K562 (cell line): ENCODE results near the gene HIGD1C. TPM values are rescaled to one million over a fixed set of nuclear protein-coding genes. Genes with fewer than 3 reads are reported as not detected.
A peak's percentile ranks its signal among the peaks of the same experiment; 100 is the strongest.

ENCODE experiments used
- ELF1 ChIP-seq: fragments of 200-800 bp; sonication (Bioruptor generic); IDR thresholded peaks from 2 replicates; pipeline ENCODE4 v1.6.1; 2016; ENCODE audit warnings: missing genetic modification characterization, missing compliant biosample characterization
- FOSL1 ChIP-seq: fragments of 200-800 bp; sonication (Bioruptor generic); conservative IDR thresholded peaks from 2 replicates; pipeline ENCODE4 v1.6.1; 2016; ENCODE audit warnings: missing genetic modification characterization, missing compliant biosample characterization
- FOXM1 ChIP-seq, 2 experiments: fragments of 450-650 bp in 1 of 2; sonication (generic) in 1 of 2; formaldehyde crosslinking in 1 of 2; IDR thresholded peaks; 2 replicates each; pipeline versions ENCODE4 v1.6.1 to v1.9.0; 2017 to 2022; ENCODE audit warnings: low read depth in 2 of 2, mild to moderate bottlenecking in 2 of 2, missing genetic modification reagents in 1 of 2, moderate library complexity in 1 of 2
- HDAC6 ChIP-seq: IDR thresholded peaks from 2 replicates; pipeline ENCODE4 v1.6.1; 2012; ENCODE audit warnings: low read depth, mild to moderate bottlenecking, control low read depth, inconsistent platforms, low read length, moderate library complexity
- MTA2 ChIP-seq: fragments of 450-650 bp; IDR thresholded peaks from 2 replicates; pipeline ENCODE4 v1.6.1; 2016; ENCODE audit warnings: low read depth
- NCOR1 ChIP-seq: fragments of 450-650 bp; IDR thresholded peaks from 2 replicates; pipeline ENCODE4 v1.6.1; 2016; ENCODE audit warnings: mild to moderate bottlenecking, moderate library complexity
- SIRT6 ChIP-seq: IDR thresholded peaks from one replicate; pipeline ENCODE4 v1.6.1; 2012; ENCODE audit warnings: low read depth, mild to moderate bottlenecking, control low read depth, inconsistent platforms, low read length, moderate library complexity
- SMARCA4 ChIP-seq: fragments of 450-650 bp; IDR thresholded peaks from 2 replicates; pipeline ENCODE4 v1.6.1; 2016
- SMARCB1 ChIP-seq: IDR thresholded peaks from 2 replicates; pipeline ENCODE4 v1.6.1; 2011; ENCODE audit warnings: improper control_type of control experiment, low read depth; ENCODE audit not compliant: insufficient read length
- TBL1XR1 ChIP-seq, 2 experiments: IDR thresholded peaks; 2 replicates each; pipeline ENCODE4 v1.6.1; 2012; ENCODE audit warnings: improper control_type of control experiment in 2 of 2, low read length in 2 of 2, mild to moderate bottlenecking in 1 of 2
- TGIF2 ChIP-seq: sonication (generic); formaldehyde crosslinking; IDR thresholded peaks from 2 replicates; pipeline ENCODE4 v1.8.1; 2022; ENCODE audit warnings: mild to moderate bottlenecking, missing genetic modification reagents, moderate library complexity
- TRIM28 ChIP-seq: fragments of 450-650 bp; IDR thresholded peaks from 2 replicates; pipeline ENCODE4 v1.6.1; 2017
- ZBED1 ChIP-seq: IDR thresholded peaks from 2 replicates; pipeline ENCODE4 v1.6.1; 2014
- ZNF3 ChIP-seq: fragments of 250-450 bp; sonication (Bioruptor Pico); IDR thresholded peaks from 2 replicates; pipeline ENCODE4 v1.5.0; 2021; ENCODE audit warnings: mild to moderate bottlenecking, moderate library complexity
- ZNF644 ChIP-seq: fragments of 200-800 bp; sonication (Bioruptor generic); IDR thresholded peaks from 2 replicates; pipeline ENCODE4 v1.6.1; 2016; ENCODE audit warnings: low read depth, missing genetic modification characterization, missing compliant biosample characterization
- polyA plus RNA-seq, 8 experiments: library from polyadenylated mRNA; depleted of rRNA in 4 of 8; stranded (reverse) in 5 of 8; unstranded in 3 of 8; fragments of >200 nt; fragmentation: Nextera tagmentation in 2 of 8; fragmentation: Illumina TruSeq in 1 of 8; extraction: Ambion mirVana in 2 of 8; extraction: Trizol in 1 of 8; gene quantifications; 2 replicates each; pipeline versions ENCODE4 v1.2.1 to v1.2.3, GENCODE V29; 2011 to 2014; ENCODE audit warnings: inconsistent platforms in 1 of 8, missing spikeins in 1 of 8
- total RNA-seq, 7 experiments: library from RNA; depleted of rRNA in 6 of 7; stranded (reverse); fragments of >200 nt in 6 of 7; fragmentation: Illumina TruSeq in 2 of 7; extraction: Trizol in 2 of 7; gene quantifications; 2 replicates each; pipeline versions ENCODE4 v1.2.1 to v1.2.3, GENCODE V29; 2011 to 2021; ENCODE audit warnings: low replicate concordance in 1 of 7
- TF ChIP-seq, protein P1 (sequence below), 2 experiments: IDR thresholded peaks in 1 of 2; conservative IDR thresholded peaks in 1 of 2; 2 replicates each; pipeline ENCODE4 v1.6.1; 2016; ENCODE audit warnings: low read depth in 2 of 2, mild to moderate bottlenecking in 1 of 2, missing compliant biosample characterization in 1 of 2, missing genetic modification characterization in 1 of 2, moderate library complexity in 1 of 2
- TF ChIP-seq, protein P2 (sequence below): fragments of 250-450 bp; sonication (Bioruptor Pico); IDR thresholded peaks from 2 replicates; pipeline ENCODE4 v1.5.0; 2021
- TF ChIP-seq, protein P3 (sequence below), 2 experiments: fragments of 450-650 bp; IDR thresholded peaks; 2 replicates each; pipeline ENCODE4 v1.6.1; 2018; ENCODE audit warnings: mild to moderate bottlenecking in 2 of 2, low read depth in 1 of 2; ENCODE audit not compliant: partially characterized antibody in 2 of 2
- TF ChIP-seq, protein P4 (sequence below): fragments of 450-650 bp; formaldehyde crosslinking; IDR thresholded peaks from 2 replicates; pipeline ENCODE4 v1.4.0; 2022; ENCODE audit warnings: mild to moderate bottlenecking, moderate library complexity

Gene HIGD1C
- total and polyA plus RNA-seq, 9 of the 15 experiments (the other 6 are each of a cell fraction or from before 2014, with no cell fraction given): not detected

DNA sequence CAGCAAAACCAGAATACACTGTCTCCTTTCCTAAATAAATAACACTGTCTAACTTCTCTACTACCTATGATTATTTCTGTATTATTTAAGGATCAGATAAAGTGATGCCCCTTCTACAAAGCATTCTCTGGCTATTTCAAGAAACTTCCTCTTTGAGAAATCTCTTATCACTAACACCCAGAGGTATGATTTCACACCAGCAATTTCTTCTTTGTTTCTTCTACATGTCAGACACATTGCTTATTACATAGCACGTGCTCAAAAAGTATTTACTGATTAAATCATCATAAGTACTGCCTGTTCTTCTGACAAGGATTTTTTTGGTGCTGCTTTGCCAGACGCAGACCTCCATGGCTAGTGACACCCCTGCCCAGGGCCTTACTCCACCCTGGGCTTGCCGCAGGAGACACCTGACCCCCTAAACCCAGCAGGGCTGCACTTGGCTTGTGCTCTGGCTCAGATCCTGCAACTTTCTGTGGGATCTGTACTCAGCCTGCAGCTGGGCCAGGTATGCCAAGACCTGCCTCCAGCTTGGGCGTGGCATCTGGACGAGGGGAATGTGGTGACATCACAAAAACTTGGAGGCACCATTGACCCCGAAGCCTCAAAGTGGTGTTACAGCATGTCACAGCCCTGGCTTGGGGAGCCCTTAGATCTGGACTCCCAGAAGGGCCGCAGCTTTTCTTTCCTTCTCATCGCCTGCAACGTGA is 15.4 kb upstream of the HIGD1C start (continued):
- peak in 1 of 2 experiments; percentile 36; a peak in 1 of 4 replicates for TF ChIP-seq TBL1XR1 (IDR thresholded peaks at IDR 0.05; ENCODE audit: low read length in 2 of 2)
- TF ChIP-seq, protein P1, sequence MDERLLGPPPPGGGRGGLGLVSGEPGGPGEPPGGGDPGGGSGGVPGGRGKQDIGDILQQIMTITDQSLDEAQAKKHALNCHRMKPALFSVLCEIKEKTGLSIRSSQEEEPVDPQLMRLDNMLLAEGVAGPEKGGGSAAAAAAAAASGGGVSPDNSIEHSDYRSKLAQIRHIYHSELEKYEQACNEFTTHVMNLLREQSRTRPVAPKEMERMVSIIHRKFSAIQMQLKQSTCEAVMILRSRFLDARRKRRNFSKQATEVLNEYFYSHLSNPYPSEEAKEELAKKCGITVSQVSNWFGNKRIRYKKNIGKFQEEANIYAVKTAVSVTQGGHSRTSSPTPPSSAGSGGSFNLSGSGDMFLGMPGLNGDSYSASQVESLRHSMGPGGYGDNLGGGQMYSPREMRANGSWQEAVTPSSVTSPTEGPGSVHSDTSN (CRISPR knock-in tag; IDR thresholded peaks at IDR 0.05; ENCODE audit: low read depth): no peak
- TF ChIP-seq, protein P1 (tag; conservative IDR thresholded peaks at IDR 0.05; ENCODE audit: low read depth): no peak
- no peak for TF ChIP-seq SIRT6
- no peak for TF ChIP-seq ZNF3
- TF ChIP-seq FOSL1 (tag): peak; percentile 35
- TF ChIP-seq, protein P2, sequence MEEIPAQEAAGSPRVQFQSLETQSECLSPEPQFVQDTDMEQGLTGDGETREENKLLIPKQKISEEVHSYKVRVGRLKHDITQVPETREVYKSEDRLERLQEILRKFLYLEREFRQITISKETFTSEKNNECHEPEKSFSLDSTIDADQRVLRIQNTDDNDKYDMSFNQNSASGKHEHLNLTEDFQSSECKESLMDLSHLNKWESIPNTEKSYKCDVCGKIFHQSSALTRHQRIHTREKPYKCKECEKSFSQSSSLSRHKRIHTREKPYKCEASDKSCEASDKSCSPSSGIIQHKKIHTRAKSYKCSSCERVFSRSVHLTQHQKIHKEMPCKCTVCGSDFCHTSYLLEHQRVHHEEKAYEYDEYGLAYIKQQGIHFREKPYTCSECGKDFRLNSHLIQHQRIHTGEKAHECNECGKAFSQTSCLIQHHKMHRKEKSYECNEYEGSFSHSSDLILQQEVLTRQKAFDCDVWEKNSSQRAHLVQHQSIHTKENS (CRISPR knock-in tag): no peak
- TF ChIP-seq, protein P3, sequence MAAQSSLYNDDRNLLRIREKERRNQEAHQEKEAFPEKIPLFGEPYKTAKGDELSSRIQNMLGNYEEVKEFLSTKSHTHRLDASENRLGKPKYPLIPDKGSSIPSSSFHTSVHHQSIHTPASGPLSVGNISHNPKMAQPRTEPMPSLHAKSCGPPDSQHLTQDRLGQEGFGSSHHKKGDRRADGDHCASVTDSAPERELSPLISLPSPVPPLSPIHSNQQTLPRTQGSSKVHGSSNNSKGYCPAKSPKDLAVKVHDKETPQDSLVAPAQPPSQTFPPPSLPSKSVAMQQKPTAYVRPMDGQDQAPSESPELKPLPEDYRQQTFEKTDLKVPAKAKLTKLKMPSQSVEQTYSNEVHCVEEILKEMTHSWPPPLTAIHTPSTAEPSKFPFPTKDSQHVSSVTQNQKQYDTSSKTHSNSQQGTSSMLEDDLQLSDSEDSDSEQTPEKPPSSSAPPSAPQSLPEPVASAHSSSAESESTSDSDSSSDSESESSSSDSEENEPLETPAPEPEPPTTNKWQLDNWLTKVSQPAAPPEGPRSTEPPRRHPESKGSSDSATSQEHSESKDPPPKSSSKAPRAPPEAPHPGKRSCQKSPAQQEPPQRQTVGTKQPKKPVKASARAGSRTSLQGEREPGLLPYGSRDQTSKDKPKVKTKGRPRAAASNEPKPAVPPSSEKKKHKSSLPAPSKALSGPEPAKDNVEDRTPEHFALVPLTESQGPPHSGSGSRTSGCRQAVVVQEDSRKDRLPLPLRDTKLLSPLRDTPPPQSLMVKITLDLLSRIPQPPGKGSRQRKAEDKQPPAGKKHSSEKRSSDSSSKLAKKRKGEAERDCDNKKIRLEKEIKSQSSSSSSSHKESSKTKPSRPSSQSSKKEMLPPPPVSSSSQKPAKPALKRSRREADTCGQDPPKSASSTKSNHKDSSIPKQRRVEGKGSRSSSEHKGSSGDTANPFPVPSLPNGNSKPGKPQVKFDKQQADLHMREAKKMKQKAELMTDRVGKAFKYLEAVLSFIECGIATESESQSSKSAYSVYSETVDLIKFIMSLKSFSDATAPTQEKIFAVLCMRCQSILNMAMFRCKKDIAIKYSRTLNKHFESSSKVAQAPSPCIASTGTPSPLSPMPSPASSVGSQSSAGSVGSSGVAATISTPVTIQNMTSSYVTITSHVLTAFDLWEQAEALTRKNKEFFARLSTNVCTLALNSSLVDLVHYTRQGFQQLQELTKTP (IDR thresholded peaks at IDR 0.05; ENCODE audit: low read depth in 1 of 2, partially characterized antibody in 2 of 2): peak in 1 of 2 experiments; percentile 48
- TF ChIP-seq TGIF2: no peak
- TF ChIP-seq MTA2: peak; percentile 57
- no peak for TF ChIP-seq ELF1
- TF ChIP-seq SMARCA4: peak; percentile 63; the same call in 1 of the 2 replicates
- TF ChIP-seq NCOR1: peak; percentile 31; the same call in 1 of the 2 replicates
- TF ChIP-seq, protein P4, sequence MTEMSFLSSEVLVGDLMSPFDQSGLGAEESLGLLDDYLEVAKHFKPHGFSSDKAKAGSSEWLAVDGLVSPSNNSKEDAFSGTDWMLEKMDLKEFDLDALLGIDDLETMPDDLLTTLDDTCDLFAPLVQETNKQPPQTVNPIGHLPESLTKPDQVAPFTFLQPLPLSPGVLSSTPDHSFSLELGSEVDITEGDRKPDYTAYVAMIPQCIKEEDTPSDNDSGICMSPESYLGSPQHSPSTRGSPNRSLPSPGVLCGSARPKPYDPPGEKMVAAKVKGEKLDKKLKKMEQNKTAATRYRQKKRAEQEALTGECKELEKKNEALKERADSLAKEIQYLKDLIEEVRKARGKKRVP (CRISPR knock-in tag): no peak
- TF ChIP-seq ZNF644 (tag): 0 out of 2 replicates have a peak, but pooled peaks have one; percentile 36
- no peak for TF ChIP-seq TRIM28
- no peak for TF ChIP-seq ZBED1
- peak; percentile 36 for TF ChIP-seq SMARCB1
- TF ChIP-seq FOXM1 (IDR thresholded peaks at IDR 0.05; ENCODE audit: low read depth): peak; percentile 40; the same call in 1 of the 2 replicates
- no peak for TF ChIP-seq FOXM1 (CRISPR knock-in tag; IDR thresholded peaks at IDR 0.05; ENCODE audit: low read depth)
- TF ChIP-seq HDAC6: no peak
